ENCODE results near the gene GSTCD. TPM values are rescaled to one million over a fixed set of nuclear protein-coding genes. Genes with fewer than 3 reads are reported as not detected.

GSTCD gene
- polyA plus RNA-seq, 1 experiment, result 4.6 TPM

- Histone ChIP-seq H3K36me3 (ENCODE audit: control insufficient read depth, insufficient read depth, low read length) (no peaks in the 10 kb centered on the region), H3K4me3 (ENCODE audit: low read depth, low read length) (no peak overlapping the region), H3K27me3 (ENCODE audit: control insufficient read depth, insufficient read depth, low read length) (peaks cover 38% of the 10 kb centered on the region)
- no peak for DNase-seq (ENCODE audit: low read depth)
- no peak for TF ChIP-seq CTCF (IDR thresholded peaks at IDR 0.05; ENCODE audit: insufficient read depth, low read depth, low read length)
- POLR2A ChIA-PET, result no interaction called here
- CTCF ChIA-PET, result no interaction called here
These were observed 187.9 kb downstream of the GSTCD start for GRCh38 chr4:105896461-105896942.

Other genes starting within 250 kb of the GSTCD start
- 51.8 and 64.4 TPM in 2 replicates for gene PPA2, start 234.7 kb upstream of the GSTCD start, polyA plus RNA-seq (2011; rRNA removed)
- gene ARHGEF38, start 156.2 kb upstream of the GSTCD start, polyA plus RNA-seq (2011; rRNA removed), result not detected in 2 replicates
- gene INTS12, start 95 bp upstream of the GSTCD start, polyA plus RNA-seq (2011; rRNA removed), result 20.0 and 32.6 TPM in 2 replicates
- not detected in 2 replicates for gene NPNT, start 186.7 kb downstream of the GSTCD start, polyA plus RNA-seq (2011; rRNA removed)

All from BJ (cell line).